COR-L47 (cell line): ENCODE measurements around the gene EIF4EBP3.
"Not testable (repeated sequence)": the region's sequence is repeated elsewhere in the genome, so short reads cannot be mapped to it uniquely, and the experiment has no call there.

ENCODE experiments used
- DNase-seq: peaks from one replicate; lab custom pipeline; 2025; lab: John Stamatoyannopoulos, UW

Gene EIF4EBP3

DNA sequence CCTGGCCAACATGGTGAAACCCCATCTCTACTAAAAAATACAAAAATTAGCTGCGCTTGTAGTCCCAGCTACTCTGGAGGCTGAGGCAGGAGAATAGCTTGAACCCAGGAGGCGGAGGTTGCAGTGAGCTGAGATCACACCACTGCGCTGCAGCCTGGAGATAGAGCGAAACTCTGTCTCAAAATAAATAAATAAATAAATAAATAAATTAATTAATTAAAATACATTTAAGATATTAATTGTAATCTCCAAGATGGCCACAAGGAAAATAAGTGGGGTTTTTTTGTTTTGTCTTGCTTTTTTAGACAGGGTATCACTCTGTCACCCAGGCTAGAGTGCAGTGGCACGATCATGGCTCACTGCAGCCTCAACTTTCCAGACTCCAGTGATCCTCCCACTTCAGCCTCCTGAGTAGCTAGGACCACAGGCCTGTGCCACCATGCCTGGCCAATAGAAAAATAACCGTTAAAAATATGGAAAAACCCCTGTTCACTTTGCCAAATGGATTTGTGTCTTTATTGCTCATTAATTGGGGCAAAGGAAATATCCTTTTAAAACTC, 31.8 kb downstream of the EIF4EBP3 start:
- DNase-seq: not testable (repeated sequence)

- DNase-seq: no peak
Observed at GRCh38 chr5:140587495-140587894, 40.0 kb downstream of the EIF4EBP3 start.

DNA sequence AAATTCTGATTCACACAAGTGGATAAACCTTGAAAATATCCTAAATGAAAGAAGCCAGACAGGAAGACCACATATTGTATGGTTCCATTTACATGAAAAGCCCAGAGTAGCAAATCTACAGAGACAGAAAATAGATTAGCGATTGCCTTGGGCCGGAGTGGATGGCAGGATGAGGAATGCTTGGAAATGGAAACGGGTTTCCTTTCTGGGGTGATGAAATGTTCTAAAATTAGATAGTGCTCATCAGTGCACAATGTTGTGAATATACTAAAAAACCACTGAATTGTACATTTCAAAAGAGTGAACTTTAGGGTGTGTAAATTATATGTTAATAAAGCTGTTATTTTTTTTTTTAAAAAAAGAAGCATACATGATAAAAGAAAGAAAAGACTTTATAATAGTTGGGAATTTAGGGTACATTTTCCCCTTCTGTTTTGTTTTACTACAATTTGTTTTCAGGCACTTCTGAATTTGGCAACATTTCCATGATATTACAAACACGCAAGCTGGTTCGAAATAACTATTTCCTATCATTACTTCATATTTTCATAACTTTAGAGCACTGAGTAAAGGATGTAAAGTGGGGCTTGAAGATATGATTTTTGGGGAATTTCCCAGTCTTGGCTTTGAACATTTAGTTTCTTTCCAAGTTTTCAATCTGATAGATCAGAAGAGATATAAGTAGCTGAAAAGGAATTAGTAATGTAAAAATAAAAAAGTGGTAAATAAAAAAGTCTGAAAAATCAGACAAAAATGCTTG, 41.0 kb downstream of the EIF4EBP3 start:
- DNase-seq: no peak

GRCh38 chr5:140590861-140591260, 43.4 kb downstream of the EIF4EBP3 start:
- DNase-seq: no peak

DNA sequence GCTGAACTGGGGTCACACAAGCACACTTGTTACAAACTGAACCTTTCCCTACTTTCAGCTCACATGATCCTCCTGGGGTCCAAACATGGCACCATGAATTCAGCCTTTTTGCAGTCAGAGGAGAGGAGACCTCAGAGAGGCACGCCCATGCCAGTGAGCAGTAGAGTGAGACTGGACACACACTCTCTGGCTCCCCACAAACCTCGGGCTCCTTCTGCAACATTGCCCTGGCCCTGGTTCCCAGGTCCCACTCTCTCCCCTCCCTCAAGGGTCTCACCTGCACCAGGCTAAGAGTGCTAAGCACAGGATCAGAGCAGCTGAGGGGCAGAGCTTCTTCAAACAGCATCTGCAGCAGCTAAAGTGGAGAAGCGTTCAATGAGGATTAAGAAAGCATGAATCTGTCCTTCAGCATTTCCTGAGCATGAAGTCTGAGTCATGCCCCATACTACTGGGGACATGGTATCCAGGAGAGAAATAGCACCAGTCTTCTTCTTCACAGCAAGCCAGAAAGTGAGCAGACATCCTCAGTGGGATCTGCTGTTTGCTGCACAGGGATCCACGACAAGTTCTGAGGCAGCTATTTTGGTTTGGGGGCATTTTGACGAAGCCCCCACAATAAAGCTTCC, 44.4 kb downstream of the EIF4EBP3 start:
- no peak for DNase-seq

- not testable (repeated sequence) for DNase-seq
Observed at GRCh38 chr5:140593070-140593469, 45.6 kb downstream of the EIF4EBP3 start.

DNA sequence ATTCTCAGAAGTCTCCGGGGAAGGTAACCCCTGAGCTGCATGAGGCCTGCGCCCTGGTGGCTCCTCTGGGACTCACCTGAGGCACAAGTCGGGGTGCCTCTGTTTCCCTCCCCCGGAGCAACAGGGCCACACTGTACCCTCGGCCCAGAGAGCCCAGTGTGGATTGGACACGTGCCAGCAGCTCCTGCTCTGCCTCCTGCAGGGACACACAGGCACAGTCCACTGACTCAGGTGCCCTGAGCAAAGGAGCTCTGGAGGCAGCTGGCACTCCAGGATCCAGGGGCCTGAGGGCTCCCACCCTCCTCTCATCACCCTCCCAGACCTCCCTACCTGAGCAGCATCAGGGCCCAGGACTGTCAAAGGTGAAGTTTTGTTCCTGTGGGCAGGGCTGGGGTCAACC, 46.7 kb downstream of the EIF4EBP3 start:
- DNase-seq: no peak

DNA sequence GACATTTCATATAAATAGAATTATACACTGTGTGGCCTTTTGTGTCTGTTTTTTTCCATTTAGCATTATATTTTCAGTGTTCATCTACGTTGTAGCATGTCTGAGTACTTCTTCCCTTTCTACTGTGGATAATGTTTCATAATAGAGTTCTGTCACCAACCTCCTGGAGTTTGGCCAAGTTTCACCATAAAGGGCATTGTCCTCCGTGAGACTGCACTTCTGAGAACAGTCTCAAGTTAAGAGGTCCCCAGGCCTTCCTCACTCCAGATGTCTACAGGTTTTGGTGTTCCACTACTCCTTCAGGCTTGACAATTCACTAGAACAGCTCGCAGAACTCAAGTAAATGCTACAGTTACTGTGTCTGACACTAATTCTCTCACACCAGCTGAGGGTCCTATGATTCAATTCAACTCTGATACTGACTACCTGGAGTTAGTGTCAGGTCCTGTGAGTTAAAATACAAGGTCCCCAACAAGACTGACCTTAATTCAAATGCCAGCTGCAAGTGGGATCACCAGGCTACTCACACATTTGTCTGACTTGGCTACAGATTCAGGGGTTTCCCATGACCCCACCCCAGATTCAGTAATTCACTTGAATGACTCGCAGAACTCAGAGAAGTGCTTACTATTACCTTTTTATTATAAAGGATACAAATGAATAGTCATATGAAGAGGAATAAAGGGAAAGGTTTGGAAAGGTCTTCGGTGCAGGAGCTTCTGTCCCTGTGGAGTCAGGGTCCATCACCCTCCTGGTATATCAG, 48.3 kb downstream of the EIF4EBP3 start:
- DNase-seq: peak; percentile 10

- no peak for DNase-seq
Observed at GRCh38 chr5:140596321-140596741, 48.9 kb downstream of the EIF4EBP3 start.

DNA sequence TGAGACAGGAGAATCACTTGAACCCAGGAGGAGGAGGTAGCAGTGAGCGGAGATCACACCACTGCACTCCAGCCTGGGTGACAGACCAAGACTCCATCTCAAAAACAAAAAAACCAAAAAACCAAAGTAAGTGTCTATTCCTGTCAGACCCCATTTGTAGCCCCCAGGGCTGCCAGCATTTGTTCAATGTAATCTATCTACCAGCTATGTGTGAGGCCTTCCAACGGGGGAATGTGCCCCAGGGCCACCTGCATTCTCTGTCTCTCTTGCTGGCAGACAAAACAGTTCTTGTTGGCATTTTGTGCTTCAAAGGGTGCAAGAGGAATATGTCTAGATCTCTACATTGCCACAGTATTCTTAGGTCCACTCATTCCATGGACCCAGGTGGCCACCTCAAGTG, 51.4 kb downstream of the EIF4EBP3 start:
- DNase-seq: no peak
